OCI-LY7 (cell line): ENCODE data around the gene E4F1. TPM values are rescaled to one million over a fixed set of nuclear protein-coding genes. Genes with fewer than 3 reads are reported as not detected.

Source experiments
- Bru-seq: library from RNA; stranded (reverse); fragments of 400-500 nt; gene quantifications from one replicate; lab custom pipeline; 2021; lab: Mats Ljungman, UMichigan
- BruChase-seq, 2 experiments: library from RNA; stranded (reverse); fragments of 400-500 nt; gene quantifications; one replicate each; lab custom pipeline; 2021; lab: Mats Ljungman, UMichigan
- BruUV-seq: library from RNA; stranded (reverse); fragments of 400-500 nt; replicated peaks from 2 replicates; lab custom pipeline; 2021; lab: Mats Ljungman, UMichigan
- CTCF ChIA-PET: fragments of 300-600 bp; sonication (Branson Sonifier 250); formaldehyde crosslinking; loops from one replicate; lab custom pipeline; 2022; ENCODE audit warnings: antibody characterized with exemption; ENCODE audit not compliant: unreplicated experiment; lab: Charles Lee
- POLR2A ChIA-PET: fragments of 300-600 bp; sonication (Branson Sonifier 250); formaldehyde crosslinking; loops from one replicate; lab custom pipeline; 2022; ENCODE audit warnings: antibody characterized with exemption; lab: Charles Lee
- DNase-seq: peaks from one replicate; pipeline ENCODE4 v3.0.0-alpha.2; 2015; ENCODE audit warnings: low spot score
- H2AFZ ChIP-seq: fragments of 200-600 bp; sonication (generic), shearing (Covaris generic); 2 replicates; pipeline ENCODE4 v1.6.1; 2014; ENCODE audit warnings: mild to moderate bottlenecking, antibody characterized with exemption, low read length, moderate library complexity
- H3K27ac ChIP-seq: fragments of 200-600 bp; sonication (generic); 2 replicates; pipeline ENCODE4 v1.5.1; 2014; ENCODE audit warnings: mixed run types, low read depth, mild to moderate bottlenecking, moderate library complexity, low read length, inconsistent platforms; ENCODE audit not compliant: poor library complexity, severe bottlenecking
- H3K36me3 ChIP-seq: fragments of 200-600 bp; sonication (generic); 2 replicates; pipeline ENCODE4 v1.6.1; 2014; ENCODE audit warnings: mild to moderate bottlenecking, antibody characterized with exemption, low read length, moderate library complexity, mixed read lengths; ENCODE audit not compliant: insufficient read depth
- H3K4me1 ChIP-seq: fragments of 200-600 bp; sonication (generic); 2 replicates; pipeline ENCODE4 v1.5.1; 2014; ENCODE audit warnings: mild to moderate bottlenecking, low read length; ENCODE audit not compliant: insufficient read depth, poor library complexity, severe bottlenecking
- H3K4me2 ChIP-seq: fragments of 200-600 bp; sonication (generic); 2 replicates; pipeline ENCODE4 v1.6.1; 2014; ENCODE audit warnings: mild to moderate bottlenecking, low read length
- H3K4me3 ChIP-seq: fragments of 200-600 bp; sonication (generic); 2 replicates; pipeline ENCODE4 v1.5.1; 2014; ENCODE audit warnings: mild to moderate bottlenecking, low read depth, low read length; ENCODE audit not compliant: poor library complexity, severe bottlenecking
- H3K79me2 ChIP-seq: fragments of 200-600 bp; sonication (generic); 2 replicates; pipeline ENCODE4 v1.6.1; 2016; ENCODE audit warnings: low read depth, mild to moderate bottlenecking, low read length, moderate library complexity, mixed read lengths; ENCODE audit not compliant: insufficient read depth
- H3K9me2 ChIP-seq: fragments of 200-600 bp; sonication (generic); 2 replicates; pipeline ENCODE4 v1.6.1; 2016; ENCODE audit warnings: mild to moderate bottlenecking, low read length, mixed read lengths; ENCODE audit not compliant: insufficient read depth
- H3K9me3 ChIP-seq: fragments of 200-600 bp; sonication (generic); 2 replicates; pipeline ENCODE4 v1.6.1; 2014; ENCODE audit warnings: mild to moderate bottlenecking, mixed run types, low read length, mixed read lengths
- H4K20me1 ChIP-seq: fragments of 200-600 bp; sonication (generic); 2 replicates; pipeline ENCODE4 v1.6.1; 2014; ENCODE audit warnings: mild to moderate bottlenecking, antibody characterized with exemption, low read length, moderate library complexity, mixed read lengths; ENCODE audit not compliant: insufficient read depth
- CTCF ChIP-seq: fragments of 200-600 bp; sonication (generic); conservative IDR thresholded peaks from 2 replicates; pipeline ENCODE4 v1.5.1; 2014; ENCODE audit warnings: mild to moderate bottlenecking, antibody characterized with exemption, low read length, moderate library complexity, mixed read lengths
- EZH2phosphoT487 ChIP-seq: fragments of 200-600 bp; sonication (generic); IDR thresholded peaks from 2 replicates; pipeline ENCODE4 v1.6.1; 2018; ENCODE audit warnings: low read depth, borderline replicate concordance, mild to moderate bottlenecking, mixed run types, antibody characterized with exemption, low read length, moderate library complexity, mixed read lengths
- intact Hi-C: fragments of 100-400 bp; cut with micrococcal nuclease; formaldehyde crosslinking; loops from one replicate; pipeline ENCODE4 v1.10.0; 2022; ENCODE audit not compliant: unreplicated experiment
- long read RNA-seq: library from polyadenylated mRNA; stranded (forward); transcript quantifications from one replicate; pipeline ENCODE4 v2.0.0, GENCODE V29; 2022
- total RNA-seq, 2 experiments: library from RNA; depleted of rRNA in 1 of 2; stranded (reverse); fragments of >200 nt in 1 of 2; shearing (Covaris generic) in 1 of 2; gene quantifications; 2 replicates each; pipeline ENCODE4 v1.2.3, GENCODE V29; 2014 to 2022

The E4F1 gene, protein sequence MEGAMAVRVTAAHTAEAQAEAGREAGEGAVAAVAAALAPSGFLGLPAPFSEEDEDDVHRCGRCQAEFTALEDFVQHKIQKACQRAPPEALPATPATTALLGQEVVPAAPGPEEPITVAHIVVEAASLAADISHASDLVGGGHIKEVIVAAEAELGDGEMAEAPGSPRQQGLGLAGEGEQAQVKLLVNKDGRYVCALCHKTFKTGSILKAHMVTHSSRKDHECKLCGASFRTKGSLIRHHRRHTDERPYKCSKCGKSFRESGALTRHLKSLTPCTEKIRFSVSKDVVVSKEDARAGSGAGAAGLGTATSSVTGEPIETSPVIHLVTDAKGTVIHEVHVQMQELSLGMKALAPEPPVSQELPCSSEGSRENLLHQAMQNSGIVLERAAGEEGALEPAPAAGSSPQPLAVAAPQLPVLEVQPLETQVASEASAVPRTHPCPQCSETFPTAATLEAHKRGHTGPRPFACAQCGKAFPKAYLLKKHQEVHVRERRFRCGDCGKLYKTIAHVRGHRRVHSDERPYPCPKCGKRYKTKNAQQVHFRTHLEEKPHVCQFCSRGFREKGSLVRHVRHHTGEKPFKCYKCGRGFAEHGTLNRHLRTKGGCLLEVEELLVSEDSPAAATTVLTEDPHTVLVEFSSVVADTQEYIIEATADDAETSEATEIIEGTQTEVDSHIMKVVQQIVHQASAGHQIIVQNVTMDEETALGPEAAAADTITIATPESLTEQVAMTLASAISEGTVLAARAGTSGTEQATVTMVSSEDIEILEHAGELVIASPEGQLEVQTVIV
- 43.1 and 59.6 TPM in 2 replicates for total RNA-seq (2014; rRNA removed; shearing (Covaris generic))
- total RNA-seq (2022) = 35.3 and 42.3 TPM in 2 replicates
- percentile 55 among the genes with signal in this experiment for Bru-seq, nascent RNA
- percentile 58 among the genes with signal in this experiment for BruChase-seq, experiment 1, labeled RNA remaining after a 6-hour chase
- percentile 62 among the genes with signal in this experiment for BruChase-seq, experiment 2, labeled RNA remaining after a 2-hour chase
- long read RNA-seq, transcript E4F1-201 (14 exons, 2,573 nt) = major isoform, 19 of 78 reads
- long read RNA-seq, partial matches to known transcripts = 24 of 78 reads
- long read RNA-seq, other reads (novel, unspliced or antisense) = 34 of 78 reads

- intact Hi-C loops = loop anchor here (1.0 to 5.0 kb wide), 4 partner anchors 8 to 71 kb away; partner anchors contain the start of genes ECI1 and MLST8
- Histone ChIP-seq H4K20me1 (0 out of 2 replicates have a peak, but pooled peaks cover 3% of the 10 kb centered on the region), H3K4me3 (peak within 1 kb of the TSS; percentile 94), H3K27ac (peak within 1 kb of the TSS; percentile 65), H3K4me2 (peak within 1 kb of the TSS; percentile 84), H3K9me2 (no peaks in the 10 kb centered on the region), H2AFZ (peak within 1 kb of the TSS; percentile 58; the same call in 1 of the 2 replicates), H3K4me1 (peaks cover 10% of the 10 kb centered on the region), H3K79me2 (peaks cover 32% of the 10 kb centered on the region), H3K36me3 (peaks cover 16% of the 10 kb centered on the region), H3K9me3 (no peaks in the 10 kb centered on the region)
- ChIA-PET POLR2A (no interaction called here), CTCF (no interaction called here)
- TF ChIP-seq EZH2phosphoT487 (no peak), CTCF (no peak)
- no TSS peak for BruUV-seq
- peak; percentile 99 for DNase-seq
These were observed at the start of gene E4F1 for GRCh38 chr16:2223221-2223941. E4F1 (plus strand) TSS chr16:2223591; CDS start chr16:2223614, 23 bp downstream.

GRCh38 chr16:2173916-2174315 lies 49.5 kb upstream of the E4F1 start:
- Histone ChIP-seq H3K4me2 (no peak overlapping the region), H3K4me3 (no peak overlapping the region), H3K79me2 (no peaks in the 10 kb centered on the region), H3K9me3 (no peaks in the 10 kb centered on the region), H2AFZ (no peak overlapping the region), H4K20me1 (no peaks in the 10 kb centered on the region), H3K27ac (no peak overlapping the region), H3K9me2 (no peaks in the 10 kb centered on the region), H3K36me3 (peaks cover 56% of the 10 kb centered on the region), H3K4me1 (no peaks in the 10 kb centered on the region)
- BruUV-seq = no TSS peak
- intact Hi-C loops = no loop called here
- TF ChIP-seq CTCF = no peak
- no peak for TF ChIP-seq EZH2phosphoT487
- ChIA-PET POLR2A (no interaction called here), CTCF (no interaction called here)
- no peak for DNase-seq
